ENCODE measurements around the gene ECE1. TPM values are rescaled to one million over a fixed set of nuclear protein-coding genes. Genes with fewer than 3 reads are reported as not detected.

The ECE1 gene
- total and polyA plus RNA-seq, 2 of the 4 experiments (the other 2 are of a cell fraction), result 61.8 to 124 TPM

- no peak overlapping the region for H3K4me2 ChIP-seq (ENCODE audit: low read depth, low read length)
- ChIA-PET CTCF (no interaction called here), POLR2A (ENCODE audit: unreplicated experiment) (interaction anchor here (0.6 kb wide), 1 partner anchor 28 kb away, joined by 15 read pairs; no protein-coding TSS in a partner anchor)
- no peak overlapping the region for H2BK120ac ChIP-seq (ENCODE audit: low read depth, low read length)
- no CpG with 5 or more reads among the region's 9 CpGs for WGBS, 2 experiments (ENCODE audit: extremely low coverage in 2 of 2, insufficient read length in 1 of 2)
- in situ Hi-C loops (cut with MboI; ENCODE audit: low sequenced_read_pairs), result no loop called here
- H3K9ac ChIP-seq (ENCODE audit: low read depth, low read length), result no peak overlapping the region; the same call in 1 of the 2 replicates
- no peak overlapping the region for H2AK9ac ChIP-seq (replicated peaks; ENCODE audit: low read depth, low read length, poor library complexity)
- H4K91ac ChIP-seq (ENCODE audit: insufficient read depth, low read depth, low read length), result no peak overlapping the region
- no peak overlapping the region for H4K5ac ChIP-seq (ENCODE audit: low read depth, low read length)
- no peak overlapping the region for H4K8ac ChIP-seq (ENCODE audit: low read depth in 2 of 2, low read length in 2 of 2)
- dilution Hi-C loops (cut with HindIII; ENCODE audit: low sequenced_read_pairs, unreplicated experiment), result no loop called here
- H2AFZ ChIP-seq (replicated peaks; ENCODE audit: low read length, poor library complexity), result no peak overlapping the region
- no peak overlapping the region for H3K56ac ChIP-seq (ENCODE audit: extremely low read depth, insufficient read depth, low read length)
- H3K4ac ChIP-seq (ENCODE audit: low read depth, low read length), result no peak overlapping the region; the same call in 1 of the 2 replicates
- no peak overlapping the region for H2AK5ac ChIP-seq (ENCODE audit: low read depth, low read length)
- H3K36me3 ChIP-seq (ENCODE audit: control insufficient read depth, insufficient read depth, low read length), result peaks cover 12% of the 10 kb centered on the region
- no peaks in the 10 kb centered on the region for H3K27me3 ChIP-seq (ENCODE audit: control insufficient read depth, insufficient read depth, low read length)
- H3K23ac ChIP-seq (ENCODE audit: low read depth, low read length), result peak overlapping the region; percentile 17; the same call in 1 of the 2 replicates
- H3K4me3 ChIP-seq (ENCODE audit: insufficient read depth, low read depth, low read length), result no peak overlapping the region
- H3K79me1 ChIP-seq (ENCODE audit: low read depth in 1 of 2, low read length in 2 of 2), result peaks cover 44 to 90% of the 10 kb centered on the region in 2 experiments
- H2BK20ac ChIP-seq (ENCODE audit: low read depth, low read length), result no peak overlapping the region
- peak overlapping the region; percentile 17; the same call in 1 of the 2 replicates for H3K14ac ChIP-seq (replicated peaks; ENCODE audit: low read depth, low read length)
- H3K18ac ChIP-seq (ENCODE audit: low read depth, low read length), result peak overlapping the region; percentile 1; the same call in 1 of the 2 replicates
- intact Hi-C loops (cut with micrococcal nuclease), result no loop called here
- peaks cover 21% of the 10 kb centered on the region for H4K20me1 ChIP-seq (ENCODE audit: insufficient read depth, low read length)
- no peak overlapping the region for H3K27ac ChIP-seq (ENCODE audit: insufficient read depth, low read length)
- H3K9me1 ChIP-seq (ENCODE audit: insufficient read depth, low read length), result peaks cover 30% of the 10 kb centered on the region
- no peak for ATAC-seq (ENCODE audit: low read depth)
- peaks cover 42% of the 10 kb centered on the region for H3K4me1 ChIP-seq (ENCODE audit: control insufficient read depth, insufficient read depth, low read length)
- no peaks in the 10 kb centered on the region for H3K9me3 ChIP-seq (ENCODE audit: control insufficient read depth, insufficient read depth, low read length)
- H2BK5ac ChIP-seq (ENCODE audit: low read depth, low read length, poor library complexity, severe bottlenecking), result no peak overlapping the region
- H2BK15ac ChIP-seq (ENCODE audit: low read depth, low read length), result no peak overlapping the region
- BruUV-seq (replicated peaks), result no TSS peak
- DNase-seq, result no peak
- TF ChIP-seq CTCF (conservative IDR thresholded peaks at IDR 0.05; ENCODE audit: low read depth, low read length) (no peak), SMC3 (IDR thresholded peaks at IDR 0.05; ENCODE audit: low read depth, low read length) (no peak), NFE2L2 (IDR thresholded peaks at IDR 0.05; ENCODE audit: low read depth, low read length) (no peak), BHLHE40 (IDR thresholded peaks at IDR 0.05; ENCODE audit: low read depth, low read length) (no peak), USF2 (IDR thresholded peaks at IDR 0.05; ENCODE audit: low read depth, low read length) (no peak), POLR2A (IDR thresholded peaks at IDR 0.05; ENCODE audit: low read depth, low read length) (no peak), FOS (IDR thresholded peaks at IDR 0.05; ENCODE audit: low read depth, low read length) (no peak), MXI1 (IDR thresholded peaks at IDR 0.05; ENCODE audit: borderline replicate concordance, low read depth, low read length) (no peak), RFX5 (IDR thresholded peaks at IDR 0.05; ENCODE audit: low read depth, low read length) (no peak), CHD1 (IDR thresholded peaks at IDR 0.05; ENCODE audit: low read depth, low read length) (no peak), MAFK (IDR thresholded peaks at IDR 0.05; ENCODE audit: low read depth, low read length) (no peak), RAD21 (IDR thresholded peaks at IDR 0.05; ENCODE audit: low read length) (no peak), RCOR1 (IDR thresholded peaks at IDR 0.05; ENCODE audit: insufficient replicate concordance, low read length) (no peak), MAZ (IDR thresholded peaks at IDR 0.05; ENCODE audit: borderline replicate concordance, low read depth, low read length) (no peak), CEBPB (IDR thresholded peaks at IDR 0.05; ENCODE audit: low read depth, low read length) (no peak)
Measured at GRCh38 chr1:21331752-21332478, 41.7 kb upstream of the ECE1 start.

Data from IMR-90 (cell line).